ENCODE measurements around the gene MDFI. TPM values are rescaled to one million over a fixed set of nuclear protein-coding genes. Genes with fewer than 3 reads are reported as not detected.
"Not testable (repeated sequence)": the region's sequence is repeated elsewhere in the genome, so short reads cannot be mapped to it uniquely, and the experiment has no call there.

Gene MDFI
- polyA plus RNA-seq, 1 experiment: 0.19 TPM

- ChIA-PET POLR2A (no interaction called here), CTCF (interaction anchor here (4.3 kb wide), 1 partner anchor 240 kb away, joined by 16 read pairs; no protein-coding TSS in a partner anchor)
These were observed 30.5 kb upstream of the MDFI start for GRCh38 chr6:41607736-41608135.

GRCh38 chr6:41608443-41609151 is 29.7 kb upstream of the MDFI start:
- no peak overlapping the region for H3K4me3 ChIP-seq (ENCODE audit: low read depth, low read length)
- H3K9me3 ChIP-seq (ENCODE audit: control insufficient read depth, insufficient read depth, low read length): peaks cover 6% of the 10 kb centered on the region
- H3K27me3 ChIP-seq (ENCODE audit: control insufficient read depth, insufficient read depth, low read length): no peaks in the 10 kb centered on the region
- no peak overlapping the region for H3K27ac ChIP-seq (ENCODE audit: low read depth, low read length)
- POLR2A ChIA-PET: no interaction called here
- CTCF ChIA-PET: interaction anchor here (4.3 kb wide), 1 partner anchor 241 kb away, joined by 16 read pairs; no protein-coding TSS in a partner anchor
- no peak for TF ChIP-seq CTCF (IDR thresholded peaks at IDR 0.05; ENCODE audit: low read depth, low read length)
- DNase-seq (ENCODE audit: low read depth, low spot score): no peak

More at GRCh38 chr6:41607736-41608135, 30.5 kb upstream of the MDFI start:
- TF ChIP-seq CTCF (IDR thresholded peaks at IDR 0.05; ENCODE audit: low read depth, low read length): no peak
- Histone ChIP-seq H3K27me3 (ENCODE audit: control insufficient read depth, insufficient read depth, low read length) (no peaks in the 10 kb centered on the region), H3K27ac (ENCODE audit: low read depth, low read length) (no peak overlapping the region), H3K4me3 (ENCODE audit: low read depth, low read length) (no peak overlapping the region), H3K9me3 (ENCODE audit: control insufficient read depth, insufficient read depth, low read length) (peaks cover 6% of the 10 kb centered on the region)
- no peak for DNase-seq (ENCODE audit: low read depth, low spot score)

- peaks cover 6% of the 10 kb centered on the region for H3K9me3 ChIP-seq (ENCODE audit: control insufficient read depth, insufficient read depth, low read length)
- ChIA-PET CTCF (interaction anchor here (0.9 to 2.7 kb wide), 2 partner anchors 12 to 246 kb away, joined by 3 to 21 read pairs; no protein-coding TSS in a partner anchor), POLR2A (no interaction called here)
- no peak for TF ChIP-seq CTCF (IDR thresholded peaks at IDR 0.05; ENCODE audit: low read depth, low read length)
- no peak overlapping the region for H3K4me3 ChIP-seq (ENCODE audit: low read depth, low read length)
- peaks cover 19% of the 10 kb centered on the region for H3K27me3 ChIP-seq (ENCODE audit: control insufficient read depth, insufficient read depth, low read length)
- H3K27ac ChIP-seq (ENCODE audit: low read depth, low read length): no peak overlapping the region
- DNase-seq (ENCODE audit: low read depth, low spot score): no peak
These were observed 23.6 kb upstream of the MDFI start for GRCh38 chr6:41614715-41615114.

- DNase-seq (ENCODE audit: low read depth, low spot score): no peak
- H3K27me3 ChIP-seq (ENCODE audit: control insufficient read depth, insufficient read depth, low read length): peaks cover 19% of the 10 kb centered on the region
- CTCF ChIA-PET: interaction anchor here (1.0 to 2.7 kb wide), 2 partner anchors 13 to 248 kb away, joined by 3 to 21 read pairs; no protein-coding TSS in a partner anchor
- POLR2A ChIA-PET: no interaction called here
- no peak overlapping the region for H3K4me3 ChIP-seq (ENCODE audit: low read depth, low read length)
- H3K27ac ChIP-seq (ENCODE audit: low read depth, low read length): no peak overlapping the region
- peaks cover 6% of the 10 kb centered on the region for H3K9me3 ChIP-seq (ENCODE audit: control insufficient read depth, insufficient read depth, low read length)
- TF ChIP-seq CTCF (IDR thresholded peaks at IDR 0.05; ENCODE audit: low read depth, low read length): no peak
These were observed 23.0 kb upstream of the MDFI start for GRCh38 chr6:41615311-41615710.

GRCh38 chr6:41618598-41618997 is 19.7 kb upstream of the MDFI start:
- H3K27ac ChIP-seq (ENCODE audit: low read depth, low read length): no peak overlapping the region
- CTCF ChIA-PET: interaction anchor here (1.0 kb wide), 1 partner anchor 16 kb away, joined by 4 read pairs; no protein-coding TSS in a partner anchor
- POLR2A ChIA-PET: no interaction called here

GRCh38 chr6:41619193-41619592 is 19.1 kb upstream of the MDFI start:
- H3K27me3 ChIP-seq (ENCODE audit: control insufficient read depth, insufficient read depth, low read length): peaks cover 21% of the 10 kb centered on the region
- POLR2A ChIA-PET; H3K4me3 ChIP-seq (ENCODE audit: low read depth, low read length); H3K27ac ChIP-seq (ENCODE audit: low read depth, low read length); DNase-seq (ENCODE audit: low read depth, low spot score); H3K9me3 ChIP-seq (ENCODE audit: control insufficient read depth, insufficient read depth, low read length): not testable (repeated sequence)
- CTCF ChIA-PET: interaction anchor here (1.0 kb wide), 1 partner anchor 16 kb away, joined by 4 read pairs; no protein-coding TSS in a partner anchor

More at GRCh38 chr6:41618598-41618997, 19.7 kb upstream of the MDFI start:
- H3K4me3 ChIP-seq (ENCODE audit: low read depth, low read length): no peak overlapping the region
- no peak for TF ChIP-seq CTCF (IDR thresholded peaks at IDR 0.05; ENCODE audit: low read depth, low read length)
- peaks cover 6% of the 10 kb centered on the region for H3K9me3 ChIP-seq (ENCODE audit: control insufficient read depth, insufficient read depth, low read length)
- peaks cover 23% of the 10 kb centered on the region for H3K27me3 ChIP-seq (ENCODE audit: control insufficient read depth, insufficient read depth, low read length)
- DNase-seq (ENCODE audit: low read depth, low spot score): no peak

All from AG04450 (cell line).